Retina (tissue), 1 donor: ENCODE results near the gene MSTO1.
"Not testable (repeated sequence)": the region's sequence is repeated elsewhere in the genome, so short reads cannot be mapped to it uniquely, and the experiment has no call there.

Experiments used
- DNase-seq: peaks from one replicate; pipeline ENCODE4 v3.0.0-alpha.2; 2016

MSTO1 gene

DNA sequence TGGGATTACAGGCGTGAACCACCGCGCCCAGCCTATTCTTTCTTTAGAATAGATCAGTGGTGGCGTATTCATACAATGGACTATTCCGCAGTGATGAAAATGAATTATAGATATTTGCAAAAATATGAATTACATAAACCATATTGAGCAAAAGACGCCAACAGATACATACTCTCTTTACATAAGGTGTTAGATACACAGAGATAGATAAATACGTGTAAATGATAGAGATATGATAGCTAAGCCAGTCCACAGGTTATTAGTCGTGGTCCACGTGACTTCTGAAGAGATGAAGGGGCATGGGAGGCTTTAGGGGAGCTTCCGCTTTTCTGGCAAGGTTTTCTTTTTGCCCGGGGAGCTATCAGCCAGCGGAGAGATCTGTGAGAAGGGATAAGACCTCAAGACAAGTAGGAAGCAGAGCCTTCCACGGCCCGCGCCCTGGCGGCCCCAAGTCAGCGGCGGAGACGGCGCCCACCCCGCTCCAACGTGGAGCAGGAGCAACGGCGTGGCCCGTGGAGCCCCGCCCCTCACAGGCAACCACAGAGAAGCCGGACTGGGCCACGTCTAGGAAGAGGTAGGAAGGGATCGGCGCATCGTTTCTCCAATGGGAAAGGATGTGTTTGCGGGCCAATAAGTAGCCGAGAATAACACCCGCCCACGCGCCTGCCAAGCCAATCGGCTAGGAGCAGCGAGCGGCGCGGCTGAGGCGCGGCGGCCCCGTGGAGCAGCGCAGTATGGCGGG, at the start of gene MSTO1:
TSS of gene MSTO1 (plus strand) at position 704 of the 742 bp plus-strand sequence. CDS start at position 735, 31 bp downstream.
- DNase-seq: peak; percentile 96

DNA sequence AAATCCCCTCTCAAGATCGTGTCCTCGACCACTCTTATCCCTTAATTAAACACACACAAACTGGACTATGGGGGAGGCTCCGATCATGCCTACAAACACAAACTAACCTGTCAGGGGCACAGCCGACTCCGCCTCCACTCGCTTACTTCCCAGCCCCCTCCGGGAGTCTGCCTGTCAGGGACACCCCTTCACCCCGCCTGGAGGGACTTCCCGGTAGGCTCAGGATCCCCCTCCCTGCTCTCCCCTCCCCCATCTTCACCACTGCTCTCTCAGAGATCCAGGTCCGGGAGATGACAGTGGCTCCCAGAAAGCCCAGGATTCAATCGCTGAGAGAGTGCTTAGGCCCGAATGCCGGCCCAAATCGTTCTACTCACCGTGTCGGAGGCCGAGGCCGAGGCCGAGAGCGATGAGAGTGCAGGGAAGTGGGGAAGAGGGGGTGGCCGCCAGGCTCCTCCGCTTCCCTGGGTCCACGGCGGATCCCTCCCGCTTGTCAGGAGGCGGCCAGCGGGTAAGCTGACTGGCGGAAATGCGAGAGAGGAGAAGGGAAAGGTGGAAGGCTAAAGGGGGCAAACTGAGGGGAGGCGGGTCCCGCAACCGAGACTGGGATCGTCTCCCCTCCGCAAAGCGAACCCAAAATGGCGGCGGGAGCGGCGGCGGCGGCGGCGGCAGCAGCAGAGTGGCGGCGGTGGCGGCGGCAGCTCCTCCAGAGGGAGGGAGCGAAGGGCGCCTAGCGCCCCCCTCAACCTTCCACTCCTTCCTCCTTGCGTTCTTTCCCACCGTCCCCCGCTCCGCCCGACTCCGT, 48.0 kb upstream of the MSTO1 start:
- not testable (repeated sequence) for DNase-seq

DNA sequence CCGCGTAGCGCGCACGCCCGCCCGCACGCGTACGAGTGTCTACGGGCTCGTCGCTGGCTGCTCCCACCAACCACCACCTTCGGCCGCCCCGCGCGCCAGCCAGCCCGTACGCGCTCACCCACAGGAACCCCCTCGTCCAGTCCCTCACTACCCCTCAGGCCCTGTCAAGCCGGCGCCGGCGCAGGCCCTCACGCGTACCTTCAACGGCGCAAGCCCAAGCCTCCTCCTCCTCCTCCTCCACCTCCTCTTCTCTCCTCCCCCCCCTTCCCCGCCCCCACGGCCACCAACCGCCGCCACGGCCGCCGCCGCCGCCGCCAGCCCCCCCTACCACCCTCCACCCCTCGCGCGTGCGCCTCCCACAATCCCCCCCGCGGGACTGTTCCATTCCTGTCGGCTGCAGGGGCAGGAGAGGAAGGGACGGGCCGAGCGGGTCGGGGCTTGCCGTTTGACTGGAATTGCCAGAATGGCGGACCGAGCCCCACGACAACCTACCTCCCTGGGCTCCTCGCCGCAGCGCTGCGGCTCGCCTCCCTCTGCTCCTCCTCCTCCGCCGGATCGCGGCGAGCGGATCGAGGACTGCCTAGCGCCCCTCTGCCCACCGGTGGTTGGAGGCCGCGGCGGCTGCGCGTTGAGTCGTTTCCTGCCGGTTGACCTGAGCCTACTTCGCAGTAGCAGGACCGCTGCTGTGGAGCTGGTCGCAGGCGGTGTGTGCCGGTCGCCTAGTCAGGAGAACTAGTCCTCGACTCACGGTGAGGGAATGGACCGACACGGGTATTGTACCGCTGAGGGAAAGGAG, 47.2 kb upstream of the MSTO1 start, which contains the start of gene ASH1L:
TSS of gene ASH1L (minus strand) at position 223 of the 796 bp plus-strand sequence. CDS start 41,284 bp downstream, outside the sequence.
- DNase-seq: peak; percentile 99

DNA sequence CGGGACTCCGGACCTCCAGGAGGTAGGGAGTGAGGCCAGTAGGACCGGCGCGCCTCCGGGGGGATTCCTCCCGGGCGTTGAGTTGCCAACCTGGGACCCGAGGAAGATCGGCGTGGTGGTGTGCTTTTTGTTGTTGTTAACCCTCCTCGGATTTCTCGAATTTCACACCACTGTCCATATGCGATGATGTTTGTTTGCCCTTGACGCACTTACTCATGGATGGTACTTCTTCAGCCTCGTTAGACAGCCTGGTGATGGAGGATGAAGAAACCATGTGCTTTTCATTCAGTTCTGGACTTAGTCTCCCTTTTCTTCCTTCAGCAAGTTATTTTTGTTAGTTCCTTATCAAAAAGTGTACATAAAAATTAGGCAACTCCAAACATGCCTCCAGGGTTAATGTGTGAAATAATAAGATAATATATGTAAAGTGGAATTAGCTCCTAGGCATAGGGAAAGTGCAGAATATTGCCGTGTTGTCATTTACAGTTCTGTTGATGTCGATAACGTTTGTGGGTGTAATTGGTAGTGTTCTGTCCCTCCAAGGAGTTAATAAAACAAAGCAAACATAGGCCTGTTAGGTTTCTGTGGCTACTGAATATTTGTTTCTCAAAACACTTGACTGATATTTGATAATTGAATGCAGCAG, 46.5 kb upstream of the MSTO1 start:
- not testable (repeated sequence) for DNase-seq

DNA sequence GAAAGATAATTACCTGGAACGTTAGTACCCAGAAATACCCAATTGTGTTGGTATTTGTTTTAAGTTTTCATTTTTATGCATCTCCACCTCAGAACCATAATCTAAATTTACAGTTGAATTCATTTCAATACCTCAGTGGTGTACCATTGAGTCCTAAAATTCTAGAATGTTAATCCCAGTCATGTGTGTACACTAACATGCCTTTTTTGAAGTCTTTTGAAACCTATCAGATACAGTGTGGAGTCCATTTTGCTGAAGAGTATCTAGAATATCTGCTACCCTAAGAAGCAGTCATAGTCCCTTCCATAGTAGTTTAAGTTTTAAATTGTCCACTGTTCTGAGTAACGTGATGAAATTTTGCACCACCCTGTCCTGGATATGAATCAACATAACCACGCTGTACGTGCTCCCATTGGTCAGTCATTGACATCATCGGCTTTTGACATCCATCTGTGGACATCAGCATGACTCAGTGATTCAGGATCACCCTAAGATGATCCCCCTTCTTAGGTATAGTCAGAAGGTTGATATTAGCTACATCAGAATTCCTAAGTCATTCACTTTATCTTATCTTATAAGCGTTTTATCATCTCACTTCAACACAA, 39.9 kb upstream of the MSTO1 start:
- DNase-seq: no peak

DNA sequence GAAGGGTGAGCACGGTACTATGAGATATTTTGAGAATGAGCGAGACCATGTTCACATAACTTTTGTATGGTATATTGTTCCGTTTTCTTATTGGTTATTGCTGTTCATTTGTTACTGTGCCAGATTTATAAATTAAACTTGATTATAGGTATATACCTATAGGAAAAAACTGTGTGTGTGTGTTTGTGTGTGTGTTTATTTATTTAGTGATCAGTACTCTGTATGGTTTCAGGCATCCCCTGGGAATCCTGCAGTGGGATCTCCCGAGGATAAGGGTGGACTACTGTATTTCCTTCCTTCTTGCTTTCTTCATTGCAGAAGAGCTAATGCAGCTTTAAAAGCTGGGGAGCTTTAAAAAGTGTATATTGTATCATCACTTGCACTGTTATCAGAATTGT, 39.4 kb upstream of the MSTO1 start:
- no peak for DNase-seq

DNA sequence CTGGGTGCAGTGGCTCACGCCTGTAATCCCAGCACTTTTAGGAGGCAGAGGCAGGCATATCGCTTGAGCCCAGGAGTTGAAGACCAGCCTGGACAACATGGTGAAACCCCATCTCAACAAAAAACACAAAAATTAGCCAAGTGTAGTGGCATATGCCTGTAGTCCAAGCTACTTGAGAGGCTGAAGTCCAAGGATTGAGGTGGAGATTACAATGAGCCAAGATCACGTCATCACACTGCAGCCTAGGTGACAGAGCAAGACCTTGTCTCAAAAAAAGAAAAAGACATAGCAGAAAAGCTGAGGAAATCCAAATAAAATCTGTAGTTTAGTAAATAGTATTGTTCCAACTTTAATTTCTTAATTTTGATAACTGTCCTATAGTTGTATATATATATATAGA, 35.9 kb upstream of the MSTO1 start:
- DNase-seq: no peak

DNA sequence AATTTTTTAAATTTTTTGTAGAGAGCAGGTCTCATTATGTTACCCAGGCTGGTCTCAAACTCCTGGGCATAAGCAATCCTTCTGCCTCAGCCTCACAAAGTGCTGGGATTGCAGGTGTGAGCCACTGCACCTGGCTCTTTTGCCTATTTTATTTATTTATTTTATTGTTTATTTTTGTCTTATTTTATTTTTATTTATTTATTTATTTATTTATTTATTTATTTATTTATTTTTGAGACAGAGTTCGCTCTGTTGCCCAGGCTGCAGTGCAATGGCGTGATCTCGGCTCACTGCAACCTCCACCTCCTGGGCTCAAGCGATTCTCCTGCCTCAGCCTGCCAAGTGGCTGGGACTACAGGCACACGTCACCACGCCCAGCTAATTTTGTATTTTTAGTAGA, 34.4 kb upstream of the MSTO1 start:
- not testable (repeated sequence) for DNase-seq

DNA sequence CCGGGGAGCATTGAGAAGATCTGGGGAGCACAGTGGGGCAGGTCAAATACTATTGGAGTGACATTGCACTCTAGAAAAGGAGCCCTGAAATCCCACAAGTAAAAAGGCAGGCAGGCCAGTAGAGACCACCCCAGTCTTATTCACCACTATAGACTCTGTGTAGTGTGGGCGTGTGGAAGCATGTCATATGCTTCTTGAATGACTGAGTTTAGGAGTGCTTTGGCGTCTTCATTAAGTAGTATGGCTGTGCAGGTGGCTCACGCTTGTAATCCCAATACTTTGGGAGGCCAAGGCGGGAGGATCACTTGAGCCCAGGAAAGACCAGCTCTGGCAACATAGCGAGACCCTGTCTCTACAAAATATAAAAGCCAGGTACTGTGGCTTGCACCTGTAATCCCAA, 26.2 kb upstream of the MSTO1 start:
- DNase-seq: not testable (repeated sequence)

DNA sequence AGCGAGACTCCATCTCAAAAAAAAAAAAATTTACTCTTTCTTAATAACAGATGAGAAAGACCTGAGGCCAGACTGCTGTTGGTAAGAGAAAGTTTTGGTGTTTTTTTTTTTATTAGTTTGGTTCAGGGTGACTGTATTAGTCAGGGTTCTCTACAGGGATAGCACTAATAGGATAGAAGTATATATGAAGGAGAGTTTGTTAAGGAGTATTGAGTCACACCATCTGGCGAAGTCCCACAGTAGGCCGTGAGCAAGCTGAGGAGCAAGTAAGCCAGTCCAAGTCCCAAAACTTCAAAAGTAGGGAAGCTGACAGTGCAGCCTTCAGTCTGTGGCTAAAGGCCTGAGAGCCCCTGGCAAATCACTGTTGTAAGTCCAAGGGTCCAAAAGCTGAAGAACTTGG, 20.7 kb upstream of the MSTO1 start:
- DNase-seq: not testable (repeated sequence)

DNA sequence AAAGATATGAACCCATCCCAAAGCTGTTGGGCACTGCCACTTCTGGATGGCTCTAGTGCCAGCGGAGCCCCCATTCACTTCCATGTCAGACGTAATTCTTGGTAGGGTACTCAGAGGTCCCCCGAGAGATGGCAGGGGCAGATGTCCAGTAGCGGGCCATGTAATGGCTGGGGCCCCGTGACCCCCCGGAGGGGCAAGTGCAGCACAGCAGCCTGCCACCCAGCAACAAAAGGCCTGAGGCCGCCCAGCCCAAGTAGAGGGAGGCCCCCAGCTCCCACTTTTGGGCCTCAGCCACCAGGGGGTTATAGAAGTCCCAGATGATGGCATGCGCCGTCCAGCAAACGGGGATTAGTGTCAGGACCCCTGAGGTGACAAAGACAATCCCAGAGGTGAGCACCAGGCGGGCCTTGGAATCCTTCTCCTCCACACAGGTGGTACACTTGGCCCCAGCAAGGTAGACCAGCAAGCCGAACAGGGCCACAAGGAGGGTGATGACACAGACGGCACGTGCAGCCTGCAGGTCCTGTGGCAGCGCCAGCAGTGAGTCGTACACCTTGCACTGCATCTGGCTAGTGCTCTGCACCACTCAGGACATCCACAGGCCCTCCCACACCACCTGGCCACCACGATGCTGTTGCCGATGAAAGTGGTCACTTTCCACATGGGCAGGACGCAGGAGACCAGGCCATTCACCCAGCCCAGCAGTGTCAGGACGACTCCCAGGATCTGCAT, 19.3 kb upstream of the MSTO1 start:
- DNase-seq: not testable (repeated sequence)

DNA sequence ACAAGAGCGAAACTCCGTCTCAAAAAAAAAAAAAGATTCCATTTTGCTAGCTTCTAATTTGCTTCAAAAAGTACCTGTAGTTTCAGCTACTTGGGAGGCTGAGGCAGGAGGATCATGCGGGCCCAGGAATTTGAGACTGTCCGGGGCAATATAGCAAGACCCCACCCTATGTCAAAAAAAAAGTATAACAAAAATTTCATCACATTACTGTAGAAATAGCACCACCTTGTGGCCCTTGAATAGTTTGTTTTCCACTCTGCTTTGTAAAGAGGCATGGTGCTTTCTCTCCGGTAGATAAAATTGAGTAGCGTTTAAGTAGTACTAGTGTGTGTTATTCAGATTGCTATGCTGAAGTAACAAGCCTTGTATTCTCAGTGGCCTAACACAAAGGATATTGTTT, 18.2 kb upstream of the MSTO1 start:
- DNase-seq: peak; percentile 44

DNA sequence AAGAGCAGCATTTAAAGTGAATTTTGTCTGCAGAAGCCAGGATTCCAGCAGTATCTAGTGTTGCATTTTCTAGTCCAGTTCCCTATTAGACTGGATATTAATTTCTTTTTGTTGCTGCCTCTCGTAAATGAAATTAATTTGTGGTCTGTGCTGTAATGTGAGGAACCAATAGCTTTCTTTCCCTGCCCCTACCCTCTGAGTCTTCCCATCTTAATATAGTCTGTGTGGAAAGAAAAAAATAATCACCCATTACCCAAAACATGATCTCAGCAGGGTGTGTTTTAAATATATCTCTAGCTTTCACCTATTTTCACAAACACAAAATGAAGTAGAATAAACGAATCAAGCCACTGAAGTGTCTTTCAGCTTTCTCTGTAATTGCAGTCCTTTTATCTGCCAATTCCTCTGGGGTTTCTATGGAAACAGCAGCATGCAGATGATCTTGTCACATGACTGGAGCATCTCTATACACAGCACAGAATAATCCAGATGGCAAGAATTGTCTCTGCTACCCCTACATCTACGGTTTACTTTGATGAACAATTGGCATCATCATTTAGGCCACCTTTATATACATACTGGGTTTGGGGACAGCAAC, 14.0 kb upstream of the MSTO1 start:
- DNase-seq: peak; percentile 30

DNA sequence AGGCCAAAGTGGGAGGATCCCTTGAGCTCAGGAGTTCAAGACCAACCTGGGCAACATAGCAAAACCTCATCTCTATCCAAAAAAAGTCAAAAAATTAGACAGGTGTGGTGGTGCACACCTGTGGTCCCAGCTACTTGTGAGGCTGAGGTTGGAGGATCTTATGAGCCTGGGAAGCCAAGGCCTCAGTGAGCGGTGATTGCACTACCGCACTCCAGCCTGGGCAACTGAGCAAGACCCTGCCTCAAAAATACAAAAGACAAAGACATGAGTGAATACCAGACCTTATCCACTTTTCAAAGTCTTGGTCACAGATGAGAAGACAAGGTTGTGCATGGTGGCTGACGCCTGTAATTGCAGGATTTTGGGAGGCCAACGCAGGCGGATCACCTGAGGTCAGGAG, 13.2 kb upstream of the MSTO1 start:
- no peak for DNase-seq

DNA sequence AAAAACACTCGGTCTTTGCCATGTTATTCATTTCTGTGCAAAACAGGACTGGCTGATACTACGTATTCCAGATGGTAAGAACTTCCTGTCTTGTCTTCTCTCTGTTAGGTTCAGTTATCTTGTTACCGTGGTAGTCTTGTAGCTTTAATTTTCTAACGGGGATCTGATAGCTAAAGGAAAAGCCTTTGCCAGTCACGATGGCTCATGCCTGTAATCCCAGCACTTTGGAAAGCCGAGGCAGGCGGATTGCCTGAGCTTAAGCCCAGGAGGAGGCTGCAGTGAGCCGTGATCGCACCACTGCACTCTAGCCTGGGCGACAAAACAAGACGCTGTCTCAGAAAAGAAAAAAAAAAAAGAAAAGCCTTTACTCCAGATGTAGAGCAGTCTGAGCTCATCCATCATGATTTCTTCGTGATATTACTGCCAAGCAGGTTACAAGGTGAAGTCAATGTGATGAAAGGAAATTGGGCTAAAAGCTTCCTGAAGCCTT, 11.1 kb upstream of the MSTO1 start:
- DNase-seq: peak; percentile 57

DNA sequence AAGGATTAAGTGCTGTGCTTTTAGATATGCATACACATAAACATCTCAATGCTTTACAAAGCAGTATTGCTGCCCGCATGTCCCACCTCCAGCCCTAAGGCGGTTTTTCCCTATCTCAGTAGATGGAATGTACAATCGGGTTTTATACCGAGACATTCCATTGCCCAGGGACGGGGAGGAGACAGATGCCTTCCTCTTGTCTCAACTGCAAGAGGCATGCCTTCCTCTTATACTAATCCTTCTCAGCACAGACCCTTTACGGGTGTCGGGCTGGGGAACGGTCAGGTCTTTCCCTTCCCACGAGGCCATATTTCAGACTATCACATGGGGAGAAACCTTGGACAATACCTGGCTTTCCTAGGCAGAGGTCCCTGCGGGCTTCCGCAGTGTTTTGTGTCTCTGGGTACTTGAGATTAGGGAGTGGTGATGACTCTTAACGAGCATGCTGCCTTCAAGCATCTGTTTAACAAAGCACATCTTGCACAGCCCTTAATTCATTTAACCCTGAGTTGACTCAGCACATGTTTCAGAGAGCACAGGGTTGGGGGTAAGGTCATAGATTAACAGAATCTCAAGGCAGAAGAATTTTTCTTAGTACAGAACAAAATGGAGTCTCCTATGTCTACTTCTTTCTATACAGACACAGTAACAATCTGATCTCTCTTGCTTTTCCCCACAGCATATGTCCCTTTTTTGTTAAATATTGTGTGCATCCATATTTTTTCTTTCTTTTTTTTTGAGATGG, 10.0 kb upstream of the MSTO1 start:
- DNase-seq: not testable (repeated sequence)

DNA sequence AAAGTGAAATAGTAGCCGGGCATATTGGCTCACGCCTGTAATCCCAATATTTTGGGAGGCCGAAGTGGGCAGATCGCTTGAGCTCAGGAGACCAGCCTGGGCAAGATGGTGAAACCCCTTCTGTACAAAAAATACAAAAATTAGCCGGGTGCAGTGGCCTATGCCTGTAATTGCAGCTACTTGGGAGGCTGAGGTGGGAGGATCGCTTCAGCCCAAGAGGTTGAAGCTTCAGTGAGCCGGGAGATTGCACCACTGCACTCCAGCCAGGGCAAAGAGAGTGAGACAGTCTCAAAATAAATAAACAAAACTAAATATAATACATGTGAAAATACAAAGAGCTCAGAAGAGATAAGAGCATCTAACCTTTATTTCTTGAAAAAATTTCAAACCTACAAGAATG, 2.3 kb upstream of the MSTO1 start:
- DNase-seq: no peak

DNA sequence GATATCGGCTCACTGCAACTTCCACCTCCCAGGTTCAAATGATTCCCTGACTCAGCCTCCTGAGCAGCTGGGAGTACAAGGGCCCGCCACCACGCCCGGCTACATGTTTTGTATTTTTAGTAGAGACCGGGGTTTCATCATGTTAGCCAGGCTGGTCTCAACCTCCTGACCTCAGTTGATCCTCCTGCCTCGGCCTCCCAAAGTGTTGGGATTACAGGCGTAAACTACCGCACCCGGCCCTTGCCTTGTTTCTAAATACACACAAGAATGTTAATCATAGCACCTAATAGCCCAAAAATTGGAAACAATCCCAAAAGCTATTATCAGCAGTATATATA, 1.2 kb upstream of the MSTO1 start:
- no peak for DNase-seq

DNA sequence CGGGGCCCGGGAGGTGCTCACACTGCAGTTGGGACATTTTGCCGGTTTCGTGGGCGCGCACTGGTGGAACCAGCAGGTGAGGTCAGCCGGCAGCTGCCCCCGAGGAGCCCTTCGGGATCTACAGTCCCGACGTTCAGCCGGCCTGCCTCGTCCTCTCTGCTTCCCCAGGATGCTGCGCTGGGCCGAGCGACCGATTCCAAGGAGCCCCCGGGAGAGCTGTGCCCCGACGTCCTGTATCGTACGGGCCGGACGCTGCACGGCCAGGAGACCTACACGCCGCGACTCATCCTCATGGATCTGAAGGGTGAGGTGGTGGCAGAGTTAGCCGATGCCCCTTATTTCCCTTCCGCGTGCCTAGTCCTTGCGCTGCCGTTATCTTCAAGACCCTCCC, 234 bp downstream of the MSTO1 start:
- not testable (repeated sequence) for DNase-seq

DNA sequence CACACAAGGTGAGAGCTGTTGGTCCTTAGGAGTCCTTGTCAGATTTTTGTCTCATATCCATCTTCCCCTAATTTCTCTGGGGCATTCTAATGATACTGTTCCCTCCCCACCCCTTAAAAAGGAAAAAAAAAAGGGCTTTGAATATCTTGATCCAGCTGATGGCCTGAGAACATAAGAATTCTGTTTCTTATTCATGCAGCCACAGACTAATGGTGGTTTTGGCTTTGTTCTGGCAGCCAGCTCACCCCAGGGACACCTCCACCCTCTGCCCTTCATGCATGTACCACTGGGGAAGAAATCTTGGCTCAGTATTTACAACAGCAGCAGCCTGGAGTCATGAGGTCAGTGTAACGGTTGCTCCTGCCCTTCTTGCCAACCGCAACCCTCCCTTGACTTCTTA, 3.2 kb downstream of the MSTO1 start:
- DNase-seq: not testable (repeated sequence)
